ACC112 (cell line): Measurements from ENCODE around the gene EFTUD2.

Source experiments
- H2AFZ ChIP-seq: fragments of 200-600 bp; sonication (generic); one replicate; pipeline ENCODE4 v1.6.0; 2017; ENCODE audit warnings: antibody characterized with exemption, low read length; ENCODE audit not compliant: unreplicated experiment
- H3K27ac ChIP-seq: fragments of 200-600 bp; sonication (generic); 2 replicates; pipeline ENCODE4 v1.5.1; 2014; ENCODE audit warnings: low read depth, mild to moderate bottlenecking, antibody characterized with exemption, low read length, moderate library complexity
- H3K27me3 ChIP-seq: fragments of 200-600 bp; sonication (generic); 2 replicates; pipeline ENCODE4 v1.6.1; 2014; ENCODE audit warnings: mild to moderate bottlenecking, antibody characterized with exemption, low read length, moderate library complexity, mixed read lengths; ENCODE audit not compliant: insufficient read depth
- H3K36me3 ChIP-seq: fragments of 200-600 bp; sonication (generic); 2 replicates; pipeline ENCODE4 v1.6.1; 2016; ENCODE audit warnings: mild to moderate bottlenecking, antibody characterized with exemption, low read length, moderate library complexity, mixed read lengths; ENCODE audit not compliant: insufficient read depth
- H3K4me1 ChIP-seq: fragments of 200-600 bp; sonication (generic); one replicate; pipeline ENCODE4 v1.6.1; 2016; ENCODE audit warnings: low read length, mixed read lengths; ENCODE audit not compliant: insufficient read depth, unreplicated experiment, control insufficient read depth
- H3K4me3 ChIP-seq: fragments of 200-600 bp; sonication (generic); 2 replicates; pipeline ENCODE4 v1.5.1; 2014; ENCODE audit warnings: mild to moderate bottlenecking, low read depth, low read length
- H3K79me2 ChIP-seq: fragments of 200-600 bp; sonication (generic); one replicate; pipeline ENCODE4 v1.6.0; 2016; ENCODE audit warnings: low read length; ENCODE audit not compliant: control insufficient read depth, unreplicated experiment, insufficient read depth

Gene EFTUD2

DNA sequence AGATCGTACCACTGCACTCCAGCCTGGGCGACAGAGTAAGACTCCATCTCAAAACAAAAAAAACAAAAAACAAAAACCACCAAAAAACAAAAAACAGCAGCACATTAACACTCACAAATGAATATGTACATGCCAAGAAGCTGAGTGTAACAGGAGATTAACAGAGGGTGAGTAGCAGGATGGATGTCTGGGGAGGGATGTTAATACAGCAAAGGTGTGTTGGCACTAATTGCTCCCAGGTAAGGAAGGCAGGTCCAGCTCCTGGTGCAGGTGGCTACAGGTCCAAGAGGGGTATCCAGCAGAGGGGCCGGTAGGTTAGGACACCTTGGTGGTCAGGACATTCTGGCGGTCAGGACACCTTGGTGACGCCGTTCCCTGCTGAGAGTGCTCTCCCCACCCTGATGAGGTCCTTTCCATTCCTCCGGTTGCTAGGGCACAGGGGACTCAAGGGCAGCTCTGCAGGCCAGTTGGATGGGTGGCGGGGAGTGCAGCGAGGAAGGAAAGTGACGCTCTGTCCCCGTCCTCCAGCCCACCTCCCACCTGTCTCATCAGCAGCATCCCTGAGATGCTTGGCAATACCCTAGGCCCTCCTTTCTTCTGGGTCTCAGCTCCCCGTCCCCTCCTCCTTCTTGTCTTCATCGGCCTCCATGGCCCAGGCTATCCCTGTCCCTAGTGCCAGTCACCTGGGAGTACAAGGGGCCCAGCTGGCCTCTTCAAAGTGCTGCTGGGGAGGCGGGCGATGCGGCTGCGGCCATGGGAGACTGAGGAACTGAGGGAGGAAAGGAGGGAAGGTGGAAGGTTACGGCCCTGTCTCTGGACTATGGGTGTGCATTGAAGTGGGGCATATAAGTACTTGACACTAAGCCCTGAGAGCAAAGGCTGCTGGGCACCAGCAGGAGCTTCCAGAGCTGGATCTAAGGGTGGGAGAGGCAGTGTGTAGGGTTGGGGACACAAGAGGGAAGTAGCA lies 26.8 kb upstream of the EFTUD2 start:
- Histone ChIP-seq H2AFZ (no peak overlapping the region), H3K4me3 (no peak overlapping the region), H3K4me1 (no peaks in the 10 kb centered on the region), H3K36me3 (peaks cover 15% of the 10 kb centered on the region; the same call in 1 of the 2 replicates), H3K27me3 (no peaks in the 10 kb centered on the region), H3K27ac (no peak overlapping the region), H3K79me2 (no peaks in the 10 kb centered on the region)

- Histone ChIP-seq H2AFZ (no peak overlapping the region), H3K27ac (no peak overlapping the region), H3K4me1 (no peaks in the 10 kb centered on the region), H3K4me3 (no peak overlapping the region), H3K27me3 (no peaks in the 10 kb centered on the region), H3K36me3 (peaks cover 11% of the 10 kb centered on the region; the same call in 1 of the 2 replicates), H3K79me2 (no peaks in the 10 kb centered on the region)
These were observed 24.9 kb upstream of the EFTUD2 start for GRCh38 chr17:44924107-44924544.

GRCh38 chr17:44922746-44923470 lies 23.7 kb upstream of the EFTUD2 start:
- H3K36me3 ChIP-seq, result peaks cover 9% of the 10 kb centered on the region; the same call in 1 of the 2 replicates
- no peaks in the 10 kb centered on the region for H3K79me2 ChIP-seq
- no peak overlapping the region for H3K4me3 ChIP-seq
- no peak overlapping the region for H2AFZ ChIP-seq
- no peaks in the 10 kb centered on the region for H3K4me1 ChIP-seq
- H3K27ac ChIP-seq, result no peak overlapping the region
- no peaks in the 10 kb centered on the region for H3K27me3 ChIP-seq

DNA sequence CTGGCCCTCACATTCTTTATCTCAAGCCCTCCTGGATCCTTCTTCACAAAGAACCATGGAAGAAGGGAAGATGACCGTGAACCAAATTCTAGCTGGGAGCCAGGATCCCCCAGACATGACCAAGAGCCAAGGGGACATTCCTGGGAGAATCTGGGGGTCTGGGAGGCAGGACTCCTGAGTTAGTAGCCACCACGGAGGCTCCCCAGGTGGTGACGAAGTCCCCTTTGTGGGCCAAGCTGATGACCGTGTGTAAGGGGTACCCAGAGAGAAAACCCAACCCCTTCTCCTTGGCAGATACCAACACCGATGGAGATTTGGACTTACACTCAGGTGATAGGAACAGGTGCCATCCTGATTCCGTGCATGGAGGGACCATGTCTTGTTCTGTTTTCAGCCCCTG lies 22.9 kb upstream of the EFTUD2 start:
- no peaks in the 10 kb centered on the region for H3K79me2 ChIP-seq

DNA sequence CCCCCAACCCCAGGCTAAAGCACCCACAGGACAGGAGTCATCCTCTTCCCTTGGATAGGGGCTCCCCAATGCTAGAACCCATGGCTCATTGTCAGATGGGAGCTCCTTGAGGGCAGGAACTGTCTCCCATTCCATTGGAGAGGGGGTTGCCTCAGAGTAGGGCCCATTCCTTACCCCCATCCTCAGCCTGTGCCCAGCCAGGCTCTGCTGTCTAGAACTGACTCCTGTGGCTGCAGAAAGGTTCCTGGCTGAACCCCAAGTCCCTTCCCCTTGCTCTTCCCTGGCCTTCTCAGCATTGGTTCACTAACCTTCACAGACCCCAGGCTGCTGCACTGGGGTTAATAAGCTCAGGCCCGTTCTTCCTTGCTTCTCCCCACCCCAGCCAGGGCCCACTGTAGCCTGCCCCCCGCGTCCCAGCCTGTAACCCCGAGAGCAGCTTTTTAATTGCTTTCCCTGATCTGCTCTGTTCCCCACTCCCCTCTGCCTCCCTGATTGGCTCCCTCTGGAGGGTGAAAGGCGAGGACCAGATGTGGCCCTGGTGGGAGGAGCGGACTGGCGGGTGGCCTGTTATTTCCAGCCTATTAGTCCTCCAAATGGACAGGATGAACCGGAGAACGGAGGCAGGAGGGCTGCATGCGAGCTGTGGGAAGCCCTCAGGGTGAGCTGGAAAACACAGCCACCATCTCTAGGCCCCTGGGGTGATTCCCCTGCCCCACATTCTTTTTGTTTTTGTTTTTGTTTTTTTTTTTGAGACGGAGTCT lies 22.1 kb upstream of the EFTUD2 start:
- Histone ChIP-seq H3K79me2 (no peaks in the 10 kb centered on the region), H3K4me3 (no peak overlapping the region), H3K36me3 (peaks cover 4% of the 10 kb centered on the region; the same call in 1 of the 2 replicates), H3K27me3 (no peaks in the 10 kb centered on the region), H3K4me1 (peaks cover 14% of the 10 kb centered on the region), H2AFZ (no peak overlapping the region), H3K27ac (no peak overlapping the region)

More for the DNA sequence above, 22.9 kb upstream of the EFTUD2 start:
- peaks cover 6% of the 10 kb centered on the region for H3K4me1 ChIP-seq
- no peak overlapping the region for H3K4me3 ChIP-seq
- no peak overlapping the region for H2AFZ ChIP-seq
- H3K36me3 ChIP-seq, result peaks cover 6% of the 10 kb centered on the region; the same call in 1 of the 2 replicates
- H3K27me3 ChIP-seq, result no peaks in the 10 kb centered on the region
- H3K27ac ChIP-seq, result no peak overlapping the region

DNA sequence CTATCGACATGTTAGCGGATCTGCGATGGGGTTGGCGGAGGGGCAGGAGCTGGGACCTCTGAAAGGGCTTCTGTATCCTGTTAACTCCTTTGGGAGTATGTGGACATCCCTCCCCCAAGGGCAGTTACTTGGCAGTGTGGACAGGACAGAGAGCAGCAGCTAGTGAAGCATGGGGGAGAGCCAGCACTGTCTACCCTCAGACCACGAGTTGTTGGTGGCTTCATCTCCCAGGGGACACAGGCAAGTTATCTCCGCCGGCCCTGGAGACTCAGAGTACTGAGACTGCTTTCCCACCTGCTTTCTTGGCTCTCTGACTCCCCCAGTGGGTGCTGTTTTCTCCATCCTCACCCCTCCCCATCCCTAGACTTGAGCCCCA lies 21.3 kb upstream of the EFTUD2 start:
- Histone ChIP-seq H2AFZ (no peak overlapping the region), H3K4me3 (no peak overlapping the region), H3K27ac (no peak overlapping the region), H3K4me1 (peaks cover 19% of the 10 kb centered on the region), H3K36me3 (no peaks in the 10 kb centered on the region), H3K27me3 (no peaks in the 10 kb centered on the region), H3K79me2 (no peaks in the 10 kb centered on the region)

DNA sequence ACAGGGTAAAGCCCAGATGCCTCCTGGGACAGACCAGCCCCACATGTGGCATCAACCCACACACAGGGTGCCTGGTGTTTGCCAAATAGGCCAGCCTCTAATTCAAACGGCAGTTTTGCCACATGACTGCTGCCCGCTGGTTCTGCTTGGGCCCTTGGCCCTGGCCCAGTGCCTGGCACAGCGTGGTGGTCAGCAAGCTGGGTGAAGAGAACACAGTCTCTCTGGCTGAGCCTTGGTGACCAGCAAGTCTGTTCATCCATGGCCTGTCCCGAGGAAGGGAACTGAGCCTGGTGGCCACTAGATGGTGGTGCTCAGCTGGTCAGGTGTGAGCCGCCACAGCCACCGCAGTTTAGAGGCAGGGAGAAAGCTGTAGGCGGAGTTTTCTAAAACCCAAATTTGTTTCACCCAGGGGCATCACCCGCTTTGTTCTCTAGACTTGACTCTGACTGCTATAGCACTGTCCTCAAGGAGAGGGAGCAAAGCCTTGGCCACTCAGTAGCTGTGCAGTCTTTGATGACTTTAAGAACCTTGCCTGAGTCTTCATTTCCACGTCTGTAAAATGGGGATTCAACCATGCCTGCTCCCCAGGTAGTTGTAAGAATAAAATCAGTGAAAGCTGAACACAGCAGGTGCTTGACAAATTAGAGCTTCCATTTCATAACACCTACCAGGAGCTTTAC lies 20.8 kb upstream of the EFTUD2 start:
- Histone ChIP-seq H3K79me2 (no peaks in the 10 kb centered on the region), H3K27ac (no peak overlapping the region), H2AFZ (no peak overlapping the region), H3K4me1 (peaks cover 19% of the 10 kb centered on the region), H3K4me3 (no peak overlapping the region), H3K36me3 (no peaks in the 10 kb centered on the region), H3K27me3 (no peaks in the 10 kb centered on the region)

- Histone ChIP-seq H3K36me3 (no peaks in the 10 kb centered on the region), H3K4me1 (peaks cover 19% of the 10 kb centered on the region), H3K4me3 (no peak overlapping the region), H2AFZ (no peak overlapping the region), H3K27me3 (no peaks in the 10 kb centered on the region), H3K79me2 (no peaks in the 10 kb centered on the region), H3K27ac (no peak overlapping the region)
These were observed 20.2 kb upstream of the EFTUD2 start for GRCh38 chr17:44919411-44919810.

DNA sequence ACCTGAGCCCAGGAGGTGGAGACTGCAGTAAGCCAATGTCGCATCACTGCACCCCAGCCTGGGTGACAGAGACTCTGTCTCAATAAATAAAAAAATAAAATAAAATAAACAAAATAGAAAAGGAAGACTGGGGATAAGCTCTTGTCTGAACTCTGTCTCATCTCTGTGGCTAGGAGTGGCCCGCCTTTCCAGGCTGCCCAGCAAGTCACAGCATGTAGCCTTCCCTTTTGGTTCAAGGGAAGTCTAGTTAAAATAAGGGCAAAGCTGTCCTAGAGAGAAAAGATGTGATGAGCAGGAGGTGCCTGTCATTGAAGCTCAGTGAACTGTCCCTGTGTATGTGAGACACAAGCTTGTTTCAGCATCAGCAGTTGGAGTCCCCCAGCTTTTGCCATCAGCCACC lies 18.8 kb upstream of the EFTUD2 start:
- no peak overlapping the region for H3K27ac ChIP-seq

GRCh38 chr17:44917456-44917855 lies 18.2 kb upstream of the EFTUD2 start:
- H3K4me1 ChIP-seq, result peaks cover 19% of the 10 kb centered on the region
- H2AFZ ChIP-seq, result no peak overlapping the region
- H3K36me3 ChIP-seq, result no peaks in the 10 kb centered on the region
- H3K79me2 ChIP-seq, result no peaks in the 10 kb centered on the region
- H3K27me3 ChIP-seq, result no peaks in the 10 kb centered on the region
- H3K27ac ChIP-seq, result no peak overlapping the region
- H3K4me3 ChIP-seq, result no peak overlapping the region

More for the DNA sequence above, 18.8 kb upstream of the EFTUD2 start:
- Histone ChIP-seq H3K4me3 (no peak overlapping the region), H3K79me2 (no peaks in the 10 kb centered on the region), H3K4me1 (peaks cover 19% of the 10 kb centered on the region), H2AFZ (no peak overlapping the region), H3K36me3 (no peaks in the 10 kb centered on the region), H3K27me3 (no peaks in the 10 kb centered on the region)
